ENCODE results near the gene MRPS35.

Gene MRPS35

DNA sequence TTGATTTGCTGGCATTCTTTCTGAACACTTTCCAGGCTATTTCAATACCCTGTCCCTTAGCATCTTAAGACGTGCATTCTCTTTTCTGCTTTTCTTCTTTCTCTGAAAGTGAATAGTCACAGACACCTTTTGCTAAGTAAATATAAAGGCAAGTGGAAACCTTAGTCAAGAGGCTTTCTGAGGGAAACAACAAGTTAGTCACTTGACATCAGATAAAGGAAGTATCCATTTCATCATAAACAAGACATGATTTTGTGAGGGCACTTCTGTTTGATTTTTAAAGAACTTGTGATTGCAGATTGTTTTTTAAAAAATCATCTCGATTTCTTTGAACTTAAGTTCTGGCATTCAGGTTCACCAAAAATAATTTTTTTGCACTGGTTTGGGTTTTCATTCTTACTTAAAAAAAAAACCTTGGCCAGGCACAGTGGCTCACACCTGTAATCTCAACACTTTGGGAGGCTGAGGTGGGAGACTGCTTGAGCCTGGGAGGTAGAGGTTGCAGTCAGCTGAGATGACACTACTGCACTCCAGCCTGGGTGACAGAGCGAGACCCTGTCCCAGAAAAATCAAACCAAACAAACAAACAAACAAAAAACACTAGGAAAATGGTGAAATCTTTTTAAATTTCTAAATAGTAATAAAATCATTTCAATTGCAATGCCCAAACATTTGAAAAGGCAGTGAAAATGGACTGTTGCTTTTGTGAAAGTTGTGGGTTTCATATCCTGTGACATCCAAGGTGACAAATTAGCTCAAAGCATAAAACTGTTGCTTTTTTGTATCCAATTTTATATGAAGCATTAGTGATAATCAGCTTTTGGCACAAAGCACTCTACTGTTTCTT, 61.1 kb downstream of the MRPS35 start:
- Histone ChIP-seq H3K4me3 (ENCODE audit: low read depth, low read length) (no peak overlapping the region), H2BK120ac (ENCODE audit: insufficient read depth, low read length, poor library complexity) (no peak overlapping the region)
- no CpG with 5 or more reads among the region's 3 CpGs for WGBS (ENCODE audit: extremely low coverage, insufficient coverage, insufficient read length)

GRCh38 chr12:27772328-27773049, 61.9 kb downstream of the MRPS35 start:
- no peak overlapping the region for H2BK120ac ChIP-seq (ENCODE audit: insufficient read depth, low read length, poor library complexity)
- no peak overlapping the region for H4K8ac ChIP-seq (ENCODE audit: low read depth, low read length)
- H3K79me1 ChIP-seq (ENCODE audit: low read length): no peaks in the 10 kb centered on the region
- no peak overlapping the region for H2BK5ac ChIP-seq (ENCODE audit: low read depth, low read length, poor library complexity)
- no peaks in the 10 kb centered on the region for H3K36me3 ChIP-seq (ENCODE audit: control insufficient read depth in 1 of 2, insufficient read depth in 2 of 2, low read length in 2 of 2)
- H3K18ac ChIP-seq (ENCODE audit: low read length): no peak overlapping the region
- no peak overlapping the region for H4K12ac ChIP-seq (ENCODE audit: low read depth, low read length)
- no peak overlapping the region for H2BK12ac ChIP-seq (ENCODE audit: low read length)
- no peak overlapping the region for H3K4me2 ChIP-seq (ENCODE audit: low read length)
- H3K4me3 ChIP-seq (ENCODE audit: low read depth, low read length): no peak overlapping the region
- H3K9me3 ChIP-seq (ENCODE audit: insufficient read depth, low read depth, low read length): no peaks in the 10 kb centered on the region
- H3K14ac ChIP-seq (ENCODE audit: low read length): no peak overlapping the region
- no peak overlapping the region for H3K27ac ChIP-seq (ENCODE audit: low read depth, low read length)
- H3K9ac ChIP-seq (ENCODE audit: low read length): no peak overlapping the region
- no peak overlapping the region for H3K23ac ChIP-seq (ENCODE audit: low read length)
- H3K79me2 ChIP-seq (ENCODE audit: control insufficient read depth, insufficient read depth, low read length, poor library complexity): no peaks in the 10 kb centered on the region
- no peaks in the 10 kb centered on the region for H3K27me3 ChIP-seq (ENCODE audit: insufficient read depth, low read length)
- no peak overlapping the region for H4K91ac ChIP-seq (ENCODE audit: low read depth, low read length)
- peak in 1 of 2 donors; percentile 88 for DNase-seq
- H3K4ac ChIP-seq (ENCODE audit: low read depth, low read length): no peak overlapping the region
- no peak overlapping the region for H2AFZ ChIP-seq (ENCODE audit: insufficient read depth, low read length, poor library complexity)
- WGBS (ENCODE audit: extremely low coverage, insufficient coverage, insufficient read length): no CpG with 5 or more reads among the region's 5 CpGs
- no peaks in the 10 kb centered on the region for H3K4me1 ChIP-seq (ENCODE audit: control insufficient read depth in 1 of 2, insufficient read depth in 2 of 2, low read length in 2 of 2)
- no peak overlapping the region for H2AK5ac ChIP-seq (ENCODE audit: low read length)

More for the DNA sequence above, 61.1 kb downstream of the MRPS35 start:
- Histone ChIP-seq H2AK5ac (ENCODE audit: low read length) (no peak overlapping the region), H3K79me2 (ENCODE audit: control insufficient read depth, insufficient read depth, low read length, poor library complexity) (no peaks in the 10 kb centered on the region), H3K79me1 (ENCODE audit: low read length) (no peaks in the 10 kb centered on the region), H2BK12ac (ENCODE audit: low read length) (no peak overlapping the region), H3K18ac (ENCODE audit: low read length) (no peak overlapping the region), H4K8ac (ENCODE audit: low read depth, low read length) (no peak overlapping the region), H3K9me3 (ENCODE audit: insufficient read depth, low read depth, low read length) (no peaks in the 10 kb centered on the region), H3K27ac (ENCODE audit: low read depth, low read length) (no peak overlapping the region), H2AFZ (ENCODE audit: insufficient read depth, low read length, poor library complexity) (no peak overlapping the region), H3K4ac (ENCODE audit: low read depth, low read length) (no peak overlapping the region), H4K91ac (ENCODE audit: low read depth, low read length) (no peak overlapping the region), H3K36me3 (ENCODE audit: control insufficient read depth in 1 of 2, insufficient read depth in 2 of 2, low read length in 2 of 2) (no peaks in the 10 kb centered on the region), H3K23ac (ENCODE audit: low read length) (no peak overlapping the region), H4K12ac (ENCODE audit: low read depth, low read length) (no peak overlapping the region), H3K9ac (ENCODE audit: low read length) (no peak overlapping the region), H2BK5ac (ENCODE audit: low read depth, low read length, poor library complexity) (no peak overlapping the region), H3K14ac (ENCODE audit: low read length) (no peak overlapping the region), H3K4me1 (ENCODE audit: control insufficient read depth in 1 of 2, insufficient read depth in 2 of 2, low read length in 2 of 2) (no peaks in the 10 kb centered on the region), H3K27me3 (ENCODE audit: insufficient read depth, low read length) (no peaks in the 10 kb centered on the region), H3K4me2 (ENCODE audit: low read length) (no peak overlapping the region)
- no peak for DNase-seq

- Histone ChIP-seq H4K12ac (ENCODE audit: low read depth, low read length) (no peak overlapping the region), H3K4me3 (ENCODE audit: low read depth, low read length) (no peak overlapping the region)
- WGBS (ENCODE audit: extremely low coverage, insufficient coverage, insufficient read length): no CpG with 5 or more reads among the region's 5 CpGs
Observed at GRCh38 chr12:27777141-27777540, 66.5 kb downstream of the MRPS35 start.

GRCh38 chr12:27778206-27778605, 67.6 kb downstream of the MRPS35 start:
- H2BK5ac ChIP-seq (ENCODE audit: low read depth, low read length, poor library complexity): no peak overlapping the region

More at GRCh38 chr12:27777141-27777540, 66.5 kb downstream of the MRPS35 start:
- H3K27ac ChIP-seq (ENCODE audit: low read depth, low read length): no peak overlapping the region
- H2AK5ac ChIP-seq (ENCODE audit: low read length): no peak overlapping the region
- H2BK120ac ChIP-seq (ENCODE audit: insufficient read depth, low read length, poor library complexity): no peak overlapping the region
- no peak overlapping the region for H4K91ac ChIP-seq (ENCODE audit: low read depth, low read length)
- peaks cover 15% of the 10 kb centered on the region for H3K79me1 ChIP-seq (ENCODE audit: low read length)
- H2BK12ac ChIP-seq (ENCODE audit: low read length): no peak overlapping the region
- peaks cover 11% of the 10 kb centered on the region for H3K79me2 ChIP-seq (ENCODE audit: control insufficient read depth, insufficient read depth, low read length, poor library complexity)
- H2AFZ ChIP-seq (ENCODE audit: insufficient read depth, low read length, poor library complexity): no peak overlapping the region
- H3K14ac ChIP-seq (ENCODE audit: low read length): no peak overlapping the region
- H3K27me3 ChIP-seq (ENCODE audit: insufficient read depth, low read length): no peaks in the 10 kb centered on the region
- H3K9ac ChIP-seq (ENCODE audit: low read length): no peak overlapping the region
- no peaks in the 10 kb centered on the region for H3K9me3 ChIP-seq (ENCODE audit: insufficient read depth, low read depth, low read length)
- no peak for DNase-seq
- no peak overlapping the region for H3K4ac ChIP-seq (ENCODE audit: low read depth, low read length)
- no peak overlapping the region for H3K23ac ChIP-seq (ENCODE audit: low read length)
- H3K36me3 ChIP-seq (ENCODE audit: control insufficient read depth in 1 of 2, insufficient read depth in 2 of 2, low read length in 2 of 2): peaks cover 0 to 2% of the 10 kb centered on the region in 2 experiments
- H3K4me1 ChIP-seq (ENCODE audit: control insufficient read depth in 1 of 2, insufficient read depth in 2 of 2, low read length in 2 of 2): peaks cover 4 to 19% of the 10 kb centered on the region in 2 experiments
- H3K18ac ChIP-seq (ENCODE audit: low read length): no peak overlapping the region
- no peak overlapping the region for H4K8ac ChIP-seq (ENCODE audit: low read depth, low read length)
- H3K4me2 ChIP-seq (ENCODE audit: low read length): no peak overlapping the region
- H2BK5ac ChIP-seq (ENCODE audit: low read depth, low read length, poor library complexity): no peak overlapping the region

More at GRCh38 chr12:27778206-27778605, 67.6 kb downstream of the MRPS35 start:
- Histone ChIP-seq H2AFZ (ENCODE audit: insufficient read depth, low read length, poor library complexity) (no peak overlapping the region), H3K14ac (ENCODE audit: low read length) (no peak overlapping the region), H3K18ac (ENCODE audit: low read length) (no peak overlapping the region), H3K4me1 (ENCODE audit: control insufficient read depth in 1 of 2, insufficient read depth in 2 of 2, low read length in 2 of 2) (peaks cover 6 to 19% of the 10 kb centered on the region in 2 experiments), H3K36me3 (ENCODE audit: control insufficient read depth in 1 of 2, insufficient read depth in 2 of 2, low read length in 2 of 2) (peaks cover 0 to 2% of the 10 kb centered on the region in 2 experiments), H3K4ac (ENCODE audit: low read depth, low read length) (no peak overlapping the region), H3K79me2 (ENCODE audit: control insufficient read depth, insufficient read depth, low read length, poor library complexity) (peaks cover 11% of the 10 kb centered on the region), H3K9ac (ENCODE audit: low read length) (no peak overlapping the region), H3K23ac (ENCODE audit: low read length) (no peak overlapping the region), H3K79me1 (ENCODE audit: low read length) (peaks cover 15% of the 10 kb centered on the region), H4K8ac (ENCODE audit: low read depth, low read length) (no peak overlapping the region), H2BK120ac (ENCODE audit: insufficient read depth, low read length, poor library complexity) (no peak overlapping the region), H2AK5ac (ENCODE audit: low read length) (no peak overlapping the region), H3K4me3 (ENCODE audit: low read depth, low read length) (no peak overlapping the region), H2BK12ac (ENCODE audit: low read length) (no peak overlapping the region), H3K4me2 (ENCODE audit: low read length) (no peak overlapping the region), H3K27me3 (ENCODE audit: insufficient read depth, low read length) (no peaks in the 10 kb centered on the region), H4K12ac (ENCODE audit: low read depth, low read length) (no peak overlapping the region), H3K9me3 (ENCODE audit: insufficient read depth, low read depth, low read length) (no peaks in the 10 kb centered on the region), H4K91ac (ENCODE audit: low read depth, low read length) (no peak overlapping the region), H3K27ac (ENCODE audit: low read depth, low read length) (no peak overlapping the region)
- no CpG with 5 or more reads among the region's 1 CpG for WGBS (ENCODE audit: extremely low coverage, insufficient coverage, insufficient read length)
- no peak for DNase-seq
